GM21515 (cell line): ENCODE data around the gene IRF1.
"Not testable (repeated sequence)": the region's sequence is repeated elsewhere in the genome, so short reads cannot be mapped to it uniquely, and the experiment has no call there.

Source experiments
- ATAC-seq: cut with Tn5 transposase; IDR thresholded peaks from one replicate; pipeline ENCODE4 v1.9.1; 2021; ENCODE audit not compliant: unreplicated experiment

Gene IRF1

GRCh38 chr5:132490484-132491367, at the start of gene IRF1:
TSS of gene IRF1 (minus strand) at chr5:132490773. CDS start at chr5:132489478, 1,295 bp downstream.
- ATAC-seq, result peak; percentile 83

- ATAC-seq, result no peak
Measured at GRCh38 chr5:132540149-132540548, 49.6 kb upstream of the IRF1 start.

GRCh38 chr5:132539716-132540115, 49.1 kb upstream of the IRF1 start:
- ATAC-seq, result no peak

GRCh38 chr5:132530946-132531345, 40.4 kb upstream of the IRF1 start:
- ATAC-seq, result no peak

GRCh38 chr5:132528866-132529634, 38.5 kb upstream of the IRF1 start:
- no peak for ATAC-seq

- no peak for ATAC-seq
Measured at GRCh38 chr5:132528021-132528420, 37.4 kb upstream of the IRF1 start.

GRCh38 chr5:132526974-132527564, 36.5 kb upstream of the IRF1 start:
- ATAC-seq, result no peak

GRCh38 chr5:132526290-132526973, 35.9 kb upstream of the IRF1 start:
- no peak for ATAC-seq

- peak; percentile 66 for ATAC-seq
Measured at GRCh38 chr5:132525299-132525724, 34.7 kb upstream of the IRF1 start.

- ATAC-seq, result not testable (repeated sequence)
Measured at GRCh38 chr5:132524877-132525276, 34.3 kb upstream of the IRF1 start.

- ATAC-seq, result not testable (repeated sequence)
Measured at GRCh38 chr5:132522067-132522466, 31.5 kb upstream of the IRF1 start.

- not testable (repeated sequence) for ATAC-seq
Measured at GRCh38 chr5:132513618-132514336, 23.2 kb upstream of the IRF1 start.

- ATAC-seq, result no peak
Measured at GRCh38 chr5:132510076-132510475, 19.5 kb upstream of the IRF1 start.

GRCh38 chr5:132506094-132506692, 15.6 kb upstream of the IRF1 start:
- ATAC-seq, result no peak

- no peak for ATAC-seq
Measured at GRCh38 chr5:132505641-132506040, 15.1 kb upstream of the IRF1 start.

GRCh38 chr5:132504746-132505145, 14.2 kb upstream of the IRF1 start:
- no peak for ATAC-seq

- ATAC-seq, result no peak
Measured at GRCh38 chr5:132503244-132503643, 12.7 kb upstream of the IRF1 start.

- ATAC-seq, result no peak
Measured at GRCh38 chr5:132501961-132502931, 11.7 kb upstream of the IRF1 start.

GRCh38 chr5:132501629-132501956, 11.0 kb upstream of the IRF1 start:
- ATAC-seq, result no peak
